ENCODE results near the gene CNPY4. TPM values are rescaled to one million over a fixed set of nuclear protein-coding genes. Genes with fewer than 3 reads are reported as not detected.

Gene CNPY4
- total RNA-seq, 1 experiment from 2014 or later: 10.4 TPM

DNA sequence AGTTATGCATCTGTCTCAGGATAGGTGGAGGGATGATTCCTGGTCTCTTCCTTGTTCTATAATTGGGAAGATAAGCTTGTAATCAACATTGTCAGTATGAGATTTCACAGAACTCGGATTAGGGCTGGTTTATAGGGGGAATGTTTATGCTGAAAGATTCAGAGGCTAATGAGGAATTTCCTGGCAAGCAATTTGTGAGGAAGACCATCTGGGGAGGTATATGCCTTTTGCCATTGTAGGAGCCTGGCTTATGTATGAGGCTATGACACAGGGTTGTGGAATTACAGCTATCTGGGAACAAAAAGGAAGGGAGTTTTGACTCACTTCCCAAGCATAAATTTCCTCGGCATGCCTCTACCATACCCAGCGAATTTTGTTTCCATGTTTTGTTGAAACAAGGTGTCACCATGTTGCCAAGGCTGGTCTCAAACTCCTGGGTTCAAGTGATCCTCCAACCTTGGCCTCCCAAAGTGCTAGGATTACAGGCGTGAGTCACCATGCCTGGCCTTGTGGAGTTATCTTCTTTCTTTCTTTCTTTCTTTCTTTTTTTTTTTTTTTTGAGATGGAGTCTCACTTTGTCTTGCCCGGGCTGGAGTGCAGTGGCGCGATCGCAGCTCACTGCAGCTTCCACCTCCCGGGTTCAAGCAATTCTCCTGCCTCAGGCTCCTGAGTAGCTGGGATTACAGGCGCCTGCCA, 32.2 kb upstream of the CNPY4 start:
- H3K9ac ChIP-seq (ENCODE audit: extremely low read depth, insufficient read length, low read length): no peak overlapping the region
- peaks cover 5% of the 10 kb centered on the region for H3K27me3 Mint-ChIP-seq (ENCODE audit: low read depth)
- H3K4me2 ChIP-seq (ENCODE audit: insufficient read depth, insufficient read length, low read length): no peak overlapping the region

More for the DNA sequence above, 32.2 kb upstream of the CNPY4 start:
- H3K23ac ChIP-seq (ENCODE audit: insufficient read length, low read depth, low read length): no peak overlapping the region
- no CpG with 5 or more reads among the region's 10 CpGs for WGBS (ENCODE audit: extremely low coverage, insufficient read length, low lambda C conversion rate)
- peaks cover 23 to 26% (median 24%) of the 10 kb centered on the region in 3 experiments for H3K36me3 Mint-ChIP-seq (ENCODE audit: insufficient read depth in 1 of 3, low read depth in 3 of 3)
- H3K79me1 ChIP-seq (ENCODE audit: insufficient read depth, low read depth, low read length, poor library complexity, severe bottlenecking): no peaks in the 10 kb centered on the region
- no peak overlapping the region for H2BK12ac ChIP-seq (ENCODE audit: insufficient read length, low read depth, low read length)
- H3K27ac Mint-ChIP-seq: peak overlapping the region in 1 of 3 experiments; percentile 77; a peak in 2 of 7 replicates
- peaks cover 14 to 22% of the 10 kb centered on the region in 2 experiments for H3K4me1 Mint-ChIP-seq
- H4K5ac ChIP-seq (ENCODE audit: insufficient read length, low read depth, low read length): no peak overlapping the region
- no peak overlapping the region for H3K18ac ChIP-seq (ENCODE audit: insufficient read length, low read depth, low read length)
- H3K4me1 ChIP-seq (ENCODE audit: insufficient read depth, low read length): no peaks in the 10 kb centered on the region
- H4K8ac ChIP-seq (replicated peaks; ENCODE audit: insufficient read length, low read depth, low read length): no peak overlapping the region
- H2AFZ ChIP-seq (ENCODE audit: low read length): no peak overlapping the region
- H3K4ac ChIP-seq (ENCODE audit: low read depth, low read length): no peak overlapping the region
- H3T11ph ChIP-seq (ENCODE audit: low read length): no peak overlapping the region
- H2BK15ac ChIP-seq (ENCODE audit: low read depth, low read length): no peak overlapping the region
- H2BK5ac ChIP-seq (ENCODE audit: insufficient read length, low read length): no peak overlapping the region
- no peaks in the 10 kb centered on the region for H3K9me3 ChIP-seq (ENCODE audit: control insufficient read depth, low read depth, low read length)
- no peaks in the 10 kb centered on the region for H4K20me1 ChIP-seq (ENCODE audit: control insufficient read depth, insufficient read depth, insufficient read length)
- no peak overlapping the region for H3K14ac ChIP-seq (ENCODE audit: insufficient read depth, low read length)
- no peak overlapping the region for H2BK120ac ChIP-seq (ENCODE audit: low read depth, low read length, poor library complexity, severe bottlenecking)
- H4K91ac ChIP-seq (ENCODE audit: insufficient read length, low read depth, low read length): no peak overlapping the region
- TF ChIP-seq, protein P1, sequence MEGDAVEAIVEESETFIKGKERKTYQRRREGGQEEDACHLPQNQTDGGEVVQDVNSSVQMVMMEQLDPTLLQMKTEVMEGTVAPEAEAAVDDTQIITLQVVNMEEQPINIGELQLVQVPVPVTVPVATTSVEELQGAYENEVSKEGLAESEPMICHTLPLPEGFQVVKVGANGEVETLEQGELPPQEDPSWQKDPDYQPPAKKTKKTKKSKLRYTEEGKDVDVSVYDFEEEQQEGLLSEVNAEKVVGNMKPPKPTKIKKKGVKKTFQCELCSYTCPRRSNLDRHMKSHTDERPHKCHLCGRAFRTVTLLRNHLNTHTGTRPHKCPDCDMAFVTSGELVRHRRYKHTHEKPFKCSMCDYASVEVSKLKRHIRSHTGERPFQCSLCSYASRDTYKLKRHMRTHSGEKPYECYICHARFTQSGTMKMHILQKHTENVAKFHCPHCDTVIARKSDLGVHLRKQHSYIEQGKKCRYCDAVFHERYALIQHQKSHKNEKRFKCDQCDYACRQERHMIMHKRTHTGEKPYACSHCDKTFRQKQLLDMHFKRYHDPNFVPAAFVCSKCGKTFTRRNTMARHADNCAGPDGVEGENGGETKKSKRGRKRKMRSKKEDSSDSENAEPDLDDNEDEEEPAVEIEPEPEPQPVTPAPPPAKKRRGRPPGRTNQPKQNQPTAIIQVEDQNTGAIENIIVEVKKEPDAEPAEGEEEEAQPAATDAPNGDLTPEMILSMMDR (conservative IDR thresholded peaks at IDR 0.05): no peak
- no peaks in the 10 kb centered on the region for H3K79me2 ChIP-seq (ENCODE audit: insufficient read depth, low read length)
- H2AK5ac ChIP-seq (ENCODE audit: insufficient read length, low read length): no peak overlapping the region
- no peak overlapping the region for H2BK20ac ChIP-seq (ENCODE audit: low read depth, low read length, poor library complexity, severe bottlenecking)
- H3K27me3 ChIP-seq (ENCODE audit: insufficient read depth, low read length): no peaks in the 10 kb centered on the region
- DNase-seq: no peak
- peak overlapping the region; percentile 2 to 3; a peak in 2 of 5 replicates for H3K4me3 Mint-ChIP-seq
- no peak overlapping the region for H3K56ac ChIP-seq (ENCODE audit: insufficient read length, low read depth, low read length)
- H3K23me2 ChIP-seq (ENCODE audit: insufficient read length, low read depth, low read length, poor library complexity, severe bottlenecking): peaks cover 4% of the 10 kb centered on the region
- H3K27ac ChIP-seq (ENCODE audit: insufficient read length, low read depth, low read length): no peak overlapping the region
- H3K9me3 Mint-ChIP-seq: no peaks in the 10 kb centered on the region; a peak in 1 of 5 replicates

Data from H9 (cell line).